ENCODE data around the gene FMO5.
A peak's percentile ranks its signal among the peaks of the same experiment; 100 is the strongest.
"Not testable (repeated sequence)": the region's sequence is repeated elsewhere in the genome, so short reads cannot be mapped to it uniquely, and the experiment has no call there.

Gene FMO5

DNA sequence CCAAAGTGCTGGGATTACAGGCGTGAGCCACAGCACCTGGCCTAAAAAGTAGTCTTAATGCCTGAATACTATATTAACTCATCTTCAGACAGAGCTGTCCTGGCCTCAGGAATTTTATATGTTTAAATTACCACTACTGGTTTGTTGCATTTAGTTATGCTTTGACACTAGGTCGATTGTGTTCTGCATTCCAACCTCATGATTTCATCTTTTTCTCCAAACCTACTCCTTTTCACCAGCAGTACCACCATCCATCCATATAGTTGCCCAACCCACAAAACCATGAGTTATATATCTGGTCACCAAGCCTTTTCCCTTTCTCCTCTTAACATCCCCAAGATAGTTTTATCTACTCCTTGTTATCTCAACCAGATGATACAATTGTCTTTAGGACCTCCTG lies 22.6 kb downstream of the FMO5 start:
- no peaks in the 10 kb centered on the region for H3K36me3 Mint-ChIP-seq (ENCODE audit: low read depth)
- H3K4me3 Mint-ChIP-seq: no peak overlapping the region
- H3K27ac Mint-ChIP-seq: no peak overlapping the region
- H3K27me3 Mint-ChIP-seq (ENCODE audit: low read depth): no peaks in the 10 kb centered on the region
- peaks cover 4% of the 10 kb centered on the region for H3K4me1 Mint-ChIP-seq (ENCODE audit: low read depth)
- no peaks in the 10 kb centered on the region for H3K9me3 Mint-ChIP-seq

GRCh38 chr1:147201786-147202185 lies 23.4 kb downstream of the FMO5 start:
- Mint-ChIP-seq H3K27me3 (ENCODE audit: low read depth) (no peaks in the 10 kb centered on the region), H3K4me3 (no peak overlapping the region), H3K9me3 (no peaks in the 10 kb centered on the region), H3K36me3 (ENCODE audit: low read depth) (no peaks in the 10 kb centered on the region), H3K27ac (no peak overlapping the region), H3K4me1 (ENCODE audit: low read depth) (peaks cover 7% of the 10 kb centered on the region)

- Mint-ChIP-seq H3K36me3 (ENCODE audit: low read depth) (no peaks in the 10 kb centered on the region), H3K27me3 (ENCODE audit: low read depth) (no peaks in the 10 kb centered on the region), H3K4me3 (no peak overlapping the region), H3K4me1 (ENCODE audit: low read depth) (peaks cover 8% of the 10 kb centered on the region), H3K9me3 (no peaks in the 10 kb centered on the region), H3K27ac (no peak overlapping the region)
Measured at GRCh38 chr1:147201276-147201675, 23.9 kb downstream of the FMO5 start.

DNA sequence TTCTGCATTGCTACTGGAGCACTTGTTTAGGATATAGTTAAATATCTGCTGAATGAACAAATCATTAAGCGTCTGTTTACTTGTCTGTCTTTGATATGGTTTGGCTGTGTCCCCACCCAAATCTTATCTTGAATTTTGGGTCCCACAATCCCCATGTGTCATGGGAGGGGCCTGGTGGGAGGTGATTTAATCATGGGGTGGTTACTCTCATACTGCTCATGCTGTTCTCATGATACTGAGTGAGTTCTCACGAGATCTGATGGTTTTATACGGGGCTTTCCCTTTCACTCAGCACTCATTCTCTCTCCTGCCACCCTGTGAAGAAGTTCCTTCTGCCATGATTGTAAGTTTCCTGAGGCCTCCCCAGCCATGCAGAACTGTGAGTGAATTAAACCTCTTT lies 27.8 kb downstream of the FMO5 start:
- H3K27me3 Mint-ChIP-seq (ENCODE audit: low read depth); H3K4me3 Mint-ChIP-seq; H3K36me3 Mint-ChIP-seq (ENCODE audit: low read depth); H3K4me1 Mint-ChIP-seq (ENCODE audit: low read depth); H3K27ac Mint-ChIP-seq; H3K9me3 Mint-ChIP-seq: not testable (repeated sequence)

DNA sequence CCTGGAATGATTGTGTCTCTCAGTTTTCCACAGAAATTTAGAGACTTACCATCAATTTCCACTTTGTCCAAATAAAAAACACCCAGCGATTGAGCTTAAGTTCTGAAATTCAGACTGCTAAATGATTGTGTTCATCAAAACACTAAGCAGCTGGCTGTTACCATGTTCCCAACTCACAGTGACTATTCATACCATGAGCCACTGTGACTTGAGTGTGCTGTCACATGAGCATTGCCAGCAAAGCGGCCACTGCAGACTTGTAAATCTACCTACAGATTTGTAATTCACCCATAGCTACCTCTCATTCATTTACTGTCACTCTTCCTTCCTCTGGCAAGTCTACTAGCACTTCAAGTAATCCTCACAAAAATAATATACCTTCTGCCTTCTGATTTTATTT lies 35.6 kb downstream of the FMO5 start:
- H3K9me3 Mint-ChIP-seq: no peaks in the 10 kb centered on the region
- no peaks in the 10 kb centered on the region for H3K36me3 Mint-ChIP-seq (ENCODE audit: low read depth)
- H3K27ac Mint-ChIP-seq: no peak overlapping the region
- no peak overlapping the region for H3K4me3 Mint-ChIP-seq
- H3K4me1 Mint-ChIP-seq (ENCODE audit: low read depth): no peaks in the 10 kb centered on the region
- H3K27me3 Mint-ChIP-seq (ENCODE audit: low read depth): peaks cover 9% of the 10 kb centered on the region

- Mint-ChIP-seq H3K4me1 (ENCODE audit: low read depth) (no peaks in the 10 kb centered on the region), H3K4me3 (no peak overlapping the region), H3K36me3 (ENCODE audit: low read depth) (no peaks in the 10 kb centered on the region), H3K27me3 (ENCODE audit: low read depth) (peaks cover 9% of the 10 kb centered on the region), H3K27ac (no peak overlapping the region), H3K9me3 (no peaks in the 10 kb centered on the region)
Measured at GRCh38 chr1:147185432-147185831, 39.7 kb downstream of the FMO5 start.

DNA sequence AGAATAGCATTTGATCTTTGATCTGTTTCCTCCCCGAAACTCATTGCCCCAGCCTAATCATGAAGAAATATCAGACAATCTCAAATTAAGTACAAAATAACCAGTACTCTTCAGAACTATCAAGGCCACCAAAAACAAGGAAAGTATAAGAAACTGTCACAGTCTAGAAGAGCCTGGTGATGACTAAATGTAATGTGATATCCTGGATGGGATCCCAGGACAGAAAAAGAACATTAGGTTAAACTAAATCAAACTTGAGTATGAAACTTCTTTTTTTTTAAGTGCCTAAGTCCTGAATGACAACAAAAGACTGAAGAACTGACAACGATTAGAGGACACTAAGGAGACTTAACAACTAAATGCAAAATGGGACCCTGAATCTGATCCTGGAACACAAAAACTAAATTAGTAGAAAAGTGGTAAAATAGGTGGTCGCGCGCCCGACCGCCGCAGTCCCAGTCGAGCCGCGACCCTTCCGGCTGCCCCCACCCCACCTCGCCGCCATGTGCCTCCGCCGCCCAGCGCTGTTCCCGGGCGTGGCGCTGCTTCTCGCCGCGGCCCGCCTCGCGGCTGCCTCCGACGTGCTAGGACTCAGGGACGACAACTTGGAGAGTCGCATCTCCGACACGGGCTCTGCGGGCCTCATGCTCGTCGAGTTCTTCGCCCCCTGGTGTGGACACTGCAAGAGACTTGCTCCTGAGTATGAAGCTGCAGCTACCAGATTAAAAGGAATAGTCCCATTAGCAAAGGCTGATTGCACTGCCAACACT lies 47.3 kb downstream of the FMO5 start:
- no peak overlapping the region for H3K4me3 Mint-ChIP-seq
- no peaks in the 10 kb centered on the region for H3K9me3 Mint-ChIP-seq
- H3K27ac Mint-ChIP-seq: no peak overlapping the region

DNA sequence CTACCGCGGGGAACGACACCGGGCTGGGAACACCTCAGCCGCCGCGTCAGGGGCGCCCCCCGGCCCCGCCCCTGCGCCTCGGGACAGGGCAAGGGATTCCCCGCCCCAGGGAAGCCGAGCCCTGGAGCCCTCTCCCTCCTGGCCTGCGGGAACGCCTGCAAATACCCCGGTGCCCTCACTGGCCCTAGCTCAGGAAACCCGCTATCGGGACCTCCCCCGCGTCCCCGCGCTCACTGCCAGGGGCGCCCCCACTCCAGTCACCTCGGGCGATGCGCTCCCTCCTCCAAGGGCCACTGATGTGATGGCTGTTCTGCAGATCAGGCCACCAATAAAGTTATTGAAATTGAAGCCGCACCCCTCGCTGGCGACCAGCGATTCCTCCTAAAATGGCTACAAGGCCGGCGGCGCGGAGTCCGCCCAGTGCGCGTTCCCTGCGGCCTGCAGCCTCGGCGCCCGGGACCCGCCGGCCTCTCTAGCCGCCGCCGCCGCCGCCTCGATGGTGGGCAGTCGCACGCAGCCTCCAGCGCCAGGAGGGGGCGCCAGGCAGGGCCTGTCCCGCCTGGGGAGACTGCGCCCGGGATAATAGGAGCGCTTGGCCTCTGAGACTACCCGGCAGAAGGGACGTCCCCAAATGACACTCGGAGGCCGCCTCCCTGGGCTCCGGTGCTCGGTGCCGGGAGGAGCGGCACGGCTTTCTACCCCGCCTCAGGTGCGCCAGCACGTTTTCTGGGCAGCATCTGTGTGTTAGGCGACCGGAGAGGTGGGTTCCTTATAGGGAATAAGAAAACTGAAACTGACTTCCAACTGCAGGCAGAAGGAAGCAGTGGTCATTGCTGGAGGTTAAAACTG lies 52.7 kb downstream of the FMO5 start, which contains the start of gene PRKAB2:
PRKAB2 (minus strand) TSS at position 303 of the 849 bp plus-strand sequence. CDS start 326 bp downstream, outside the sequence.
- H3K27ac Mint-ChIP-seq: peak within 1 kb of the TSS; percentile 89
- H3K36me3 Mint-ChIP-seq (ENCODE audit: low read depth): peaks cover 7% of the 10 kb centered on the region
- H3K4me3 Mint-ChIP-seq: peak within 1 kb of the TSS; percentile 91
- peaks cover 25% of the 10 kb centered on the region for H3K4me1 Mint-ChIP-seq (ENCODE audit: low read depth)
- H3K9me3 Mint-ChIP-seq: no peaks in the 10 kb centered on the region
- H3K27me3 Mint-ChIP-seq (ENCODE audit: low read depth): peaks cover 14% of the 10 kb centered on the region

More for the DNA sequence above, 47.3 kb downstream of the FMO5 start:
- peaks cover 35% of the 10 kb centered on the region for H3K27me3 Mint-ChIP-seq (ENCODE audit: low read depth)
- peaks cover 10% of the 10 kb centered on the region for H3K4me1 Mint-ChIP-seq (ENCODE audit: low read depth)
- peaks cover 12% of the 10 kb centered on the region for H3K36me3 Mint-ChIP-seq (ENCODE audit: low read depth)

DNA sequence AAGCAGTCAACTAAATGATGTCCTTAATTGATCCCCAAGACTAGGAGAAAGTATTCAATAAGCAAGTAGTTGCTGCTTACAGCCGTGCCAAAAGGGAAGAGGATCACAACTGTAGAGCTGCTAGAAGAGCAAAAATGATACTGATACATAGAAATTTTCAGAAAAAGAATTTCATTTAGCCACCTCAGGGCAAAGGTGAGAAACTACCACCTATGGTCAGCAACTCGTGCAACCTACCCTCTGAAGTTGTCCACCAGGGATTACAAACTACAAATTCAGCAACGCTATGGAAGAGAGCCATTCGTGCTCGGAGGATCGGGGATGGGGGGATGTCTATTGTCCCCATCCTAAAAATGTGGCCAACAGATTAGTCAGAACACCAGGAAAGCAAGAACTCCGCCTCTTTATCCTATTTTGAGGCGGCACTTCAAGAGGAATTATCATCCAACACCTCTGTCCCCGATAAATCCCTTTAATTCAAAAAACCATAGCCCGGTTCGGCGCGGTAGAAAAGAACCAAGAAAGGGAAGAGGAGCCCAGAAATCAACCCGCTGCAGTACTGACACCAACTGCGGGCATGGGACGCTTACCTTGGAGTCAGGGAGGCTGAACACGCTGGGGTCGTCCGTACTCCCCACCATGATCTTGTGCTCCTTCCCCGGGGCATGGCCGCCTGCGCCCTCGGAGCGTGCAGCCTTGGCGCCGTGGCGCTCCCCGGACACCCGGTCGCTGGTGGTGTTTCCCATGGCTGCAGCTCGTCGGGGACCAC lies 53.6 kb downstream of the FMO5 start:
- Mint-ChIP-seq H3K4me1 (ENCODE audit: low read depth) (peaks cover 25% of the 10 kb centered on the region), H3K4me3 (peak overlapping the region; percentile 85), H3K9me3 (no peaks in the 10 kb centered on the region), H3K36me3 (ENCODE audit: low read depth) (peaks cover 9% of the 10 kb centered on the region), H3K27me3 (ENCODE audit: low read depth) (peaks cover 8% of the 10 kb centered on the region), H3K27ac (peak overlapping the region; percentile 27)

DNA sequence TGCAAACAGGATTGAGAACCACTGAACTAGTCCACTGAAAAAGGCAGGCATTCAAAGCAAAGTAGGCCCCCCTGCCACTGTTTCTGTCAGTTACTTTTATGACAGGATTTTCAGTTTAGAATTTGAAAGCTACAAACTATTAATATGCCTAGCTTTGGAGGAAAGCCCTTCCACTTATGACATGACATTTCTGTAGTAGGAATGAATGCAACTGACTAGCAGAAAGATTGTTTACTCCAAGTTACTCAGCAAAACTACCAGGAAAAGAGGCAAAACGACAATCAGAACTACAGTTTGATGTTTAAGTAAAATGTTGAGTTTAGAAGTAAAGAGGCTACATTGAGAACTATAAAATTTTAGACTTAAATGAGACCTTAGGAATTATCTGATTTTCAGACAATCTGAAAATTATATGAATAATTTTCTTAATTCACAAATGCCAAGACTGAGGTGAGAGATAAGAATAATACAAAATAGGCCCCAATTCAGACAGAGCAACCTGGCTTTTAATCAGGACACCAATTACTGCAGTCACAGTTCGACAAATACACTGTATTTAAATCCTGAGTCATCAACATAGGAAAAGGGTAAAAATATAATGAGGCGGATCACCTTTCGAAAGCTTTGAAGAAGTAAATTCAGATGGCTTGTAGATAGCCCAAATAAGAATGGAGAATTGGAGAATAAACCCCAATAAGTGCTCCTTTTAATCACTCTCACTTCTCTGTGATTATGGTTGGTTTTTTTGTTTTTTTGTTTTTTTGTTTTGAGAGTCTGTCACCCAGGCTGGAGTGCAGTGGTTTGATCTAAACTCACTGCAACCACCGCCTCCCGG lies 55.1 kb downstream of the FMO5 start:
- peaks cover 11% of the 10 kb centered on the region for H3K36me3 Mint-ChIP-seq (ENCODE audit: low read depth)
- H3K9me3 Mint-ChIP-seq: no peaks in the 10 kb centered on the region
- peaks cover 25% of the 10 kb centered on the region for H3K4me1 Mint-ChIP-seq (ENCODE audit: low read depth)
- H3K4me3 Mint-ChIP-seq: peak overlapping the region; percentile 85
- H3K27me3 Mint-ChIP-seq (ENCODE audit: low read depth): peaks cover 4% of the 10 kb centered on the region
- H3K27ac Mint-ChIP-seq: no peak overlapping the region

DNA sequence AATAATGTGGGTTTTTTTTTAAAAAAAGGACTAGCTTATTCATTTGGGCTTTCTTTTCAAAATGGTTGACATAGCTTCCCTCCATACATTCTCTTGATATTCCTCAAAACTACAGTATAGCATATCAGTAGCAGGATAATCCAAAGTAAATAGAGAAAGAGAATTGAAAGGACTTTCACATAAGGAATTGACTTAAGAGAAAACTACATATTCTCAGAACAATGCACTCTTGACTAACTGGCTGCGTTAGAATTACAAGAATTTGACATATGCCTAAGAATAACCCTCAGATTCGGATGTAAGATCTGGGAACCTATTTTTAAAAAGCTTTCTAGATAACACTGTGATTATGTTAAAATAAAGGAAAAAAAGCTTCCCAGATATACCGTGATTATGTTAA lies 56.0 kb downstream of the FMO5 start:
- no peaks in the 10 kb centered on the region for H3K9me3 Mint-ChIP-seq
- H3K27me3 Mint-ChIP-seq (ENCODE audit: low read depth): peaks cover 3% of the 10 kb centered on the region
- peaks cover 24% of the 10 kb centered on the region for H3K4me1 Mint-ChIP-seq (ENCODE audit: low read depth)
- H3K4me3 Mint-ChIP-seq: no peak overlapping the region
- no peak overlapping the region for H3K27ac Mint-ChIP-seq
- peaks cover 8% of the 10 kb centered on the region for H3K36me3 Mint-ChIP-seq (ENCODE audit: low read depth)

- Mint-ChIP-seq H3K4me1 (ENCODE audit: low read depth) (peaks cover 22% of the 10 kb centered on the region), H3K36me3 (ENCODE audit: low read depth) (peaks cover 6% of the 10 kb centered on the region), H3K27ac (no peak overlapping the region)
Measured at GRCh38 chr1:147168626-147169058, 56.5 kb downstream of the FMO5 start.

DNA sequence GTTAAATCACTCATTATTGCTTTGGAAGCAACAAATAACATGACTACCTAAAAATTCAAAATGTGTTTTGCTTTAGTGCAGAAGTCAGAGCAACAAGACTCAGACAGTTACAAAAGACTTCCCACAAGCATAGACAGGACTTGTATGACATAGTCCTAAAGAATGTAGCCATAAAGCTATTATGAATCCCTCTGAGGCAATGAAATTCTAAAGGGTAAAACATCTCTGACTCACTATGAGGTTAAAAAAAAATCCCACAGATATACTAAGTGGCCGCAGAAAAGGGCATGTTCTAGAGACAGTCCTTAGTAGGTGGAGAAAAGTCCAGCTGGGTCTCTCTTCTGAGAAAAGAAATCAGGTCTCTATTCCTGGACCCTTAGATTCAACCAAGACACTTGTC lies 57.8 kb downstream of the FMO5 start:
- H3K27ac Mint-ChIP-seq: no peak overlapping the region
- H3K4me3 Mint-ChIP-seq: no peak overlapping the region
- H3K9me3 Mint-ChIP-seq: no peaks in the 10 kb centered on the region
- peaks cover 12% of the 10 kb centered on the region for H3K4me1 Mint-ChIP-seq (ENCODE audit: low read depth)
- peaks cover 6% of the 10 kb centered on the region for H3K36me3 Mint-ChIP-seq (ENCODE audit: low read depth)
- no peaks in the 10 kb centered on the region for H3K27me3 Mint-ChIP-seq (ENCODE audit: low read depth)

More at GRCh38 chr1:147168626-147169058, 56.5 kb downstream of the FMO5 start:
- Mint-ChIP-seq H3K4me3 (no peak overlapping the region), H3K27me3 (ENCODE audit: low read depth) (no peaks in the 10 kb centered on the region), H3K9me3 (no peaks in the 10 kb centered on the region)

GRCh38 chr1:147163019-147163418 lies 62.1 kb downstream of the FMO5 start:
- Mint-ChIP-seq H3K4me1 (ENCODE audit: low read depth) (no peaks in the 10 kb centered on the region), H3K27me3 (ENCODE audit: low read depth) (no peaks in the 10 kb centered on the region), H3K36me3 (ENCODE audit: low read depth) (peaks cover 26% of the 10 kb centered on the region), H3K4me3 (no peak overlapping the region), H3K9me3 (no peaks in the 10 kb centered on the region), H3K27ac (no peak overlapping the region)

All from T-helper 1 cell treated with Interleukin-12 subunit alpha and Interleukin-12 subunit beta and Interleukin-4 antibody, amounts not matched to agents 30 μg/mL and 1 μg/mL, for 36 hours (primary cell).